Gastrocnemius medialis (tissue), 4 donors: Measurements from ENCODE around the gene NFAM1. TPM values are rescaled to one million over a fixed set of nuclear protein-coding genes. Genes with fewer than 3 reads are reported as not detected.

ENCODE experiments used
- ATAC-seq, 2 donors: fragments of 150-250 bp; one replicate each; pipeline ENCODE4 v1.9.1; 2016
- DNase-seq, 2 donors: peaks; one replicate each; pipeline ENCODE4 v3.0.0-alpha.2; 2019
- H3K27ac ChIP-seq, 4 donors: fragments of 200-600 bp; sonication (generic); 1 replicate in 1 of 4; 2 replicates in 3 of 4; pipeline ENCODE4 v1.5.1; 2016 to 2018; ENCODE audit warnings: mild to moderate bottlenecking in 2 of 4, moderate library complexity in 1 of 4
- H3K27me3 ChIP-seq, 3 donors: fragments of 200-600 bp; sonication (generic) in 2 of 3; 1 replicate in 1 of 3; 2 replicates in 2 of 3; pipeline versions ENCODE4 v1.5.1 to v1.6.0; 2016 to 2019; ENCODE audit warnings: mild to moderate bottlenecking in 1 of 3, moderate library complexity in 1 of 3
- H3K36me3 ChIP-seq, 2 donors: fragments of 200-600 bp; sonication (generic) in 1 of 2; one replicate each; pipeline ENCODE4 v1.5.1; 2017 to 2018
- H3K4me1 ChIP-seq, 2 donors: fragments of 200-600 bp; sonication (generic) in 1 of 2; one replicate each; pipeline ENCODE4 v1.5.1; 2016 to 2017; ENCODE audit warnings: mild to moderate bottlenecking in 2 of 2
- H3K4me3 ChIP-seq, 4 donors: fragments of 200-600 bp; sonication (generic) in 3 of 4; 1 replicate in 1 of 4; 2 replicates in 3 of 4; pipeline ENCODE4 v1.5.1; 2016 to 2019; ENCODE audit warnings: mild to moderate bottlenecking in 2 of 4
- H3K9me3 ChIP-seq, 3 donors: fragments of 200-600 bp; sonication (generic) in 2 of 3; 1 replicate in 1 of 3; 2 replicates in 2 of 3; pipeline ENCODE4 v1.5.1; 2016 to 2019
- POLR2A ChIP-seq, 2 donors: fragments of 450-650 bp; IDR thresholded peaks; one replicate each; pipeline ENCODE4 v1.6.1; 2017; ENCODE audit warnings: antibody characterized with exemption in 2 of 2, mild to moderate bottlenecking in 2 of 2, moderate library complexity in 2 of 2
- in situ Hi-C, 4 donors: fragments of 200-750 bp; cut with MboI; loops; one replicate each; pipeline versions ENCODE4 v1.15.0 to v1.8.0; 2017; ENCODE audit warnings: low sequenced_read_pairs in 4 of 4
- intact Hi-C: fragments of 100-400 bp; cut with DNase I; formaldehyde crosslinking; loops from one replicate; pipeline ENCODE4 v1.15.1; 2023; ENCODE audit warnings: low total_unique reads
- total RNA-seq, 4 donors: library from RNA; depleted of rRNA; stranded (reverse); fragments of >200 nt; gene quantifications; one replicate each; pipeline versions ENCODE4 v1.1.0 to v1.2.3, GENCODE V29; 2016
- TF ChIP-seq, protein P1 (sequence below), 5 experiments: fragments of 450-650 bp in 3 of 5; fragments of 200-600 bp in 2 of 5; sonication (generic) in 2 of 5; IDR thresholded peaks in 4 of 5; conservative IDR thresholded peaks in 1 of 5; 1 replicate in 4 of 5; 2 replicates in 1 of 5; pipeline ENCODE4 v1.5.1; 2016 to 2019; ENCODE audit warnings: antibody characterized with exemption in 5 of 5, mild to moderate bottlenecking in 3 of 5, moderate library complexity in 3 of 5

NFAM1 gene
- total RNA-seq, 4 donors from 2014 or later = 0.20 to 0.59 (median 0.58) TPM; not detected in 1

GRCh38 chr22:42428760-42429159, 3.4 kb downstream of the NFAM1 start:
- TF ChIP-seq, protein P1, sequence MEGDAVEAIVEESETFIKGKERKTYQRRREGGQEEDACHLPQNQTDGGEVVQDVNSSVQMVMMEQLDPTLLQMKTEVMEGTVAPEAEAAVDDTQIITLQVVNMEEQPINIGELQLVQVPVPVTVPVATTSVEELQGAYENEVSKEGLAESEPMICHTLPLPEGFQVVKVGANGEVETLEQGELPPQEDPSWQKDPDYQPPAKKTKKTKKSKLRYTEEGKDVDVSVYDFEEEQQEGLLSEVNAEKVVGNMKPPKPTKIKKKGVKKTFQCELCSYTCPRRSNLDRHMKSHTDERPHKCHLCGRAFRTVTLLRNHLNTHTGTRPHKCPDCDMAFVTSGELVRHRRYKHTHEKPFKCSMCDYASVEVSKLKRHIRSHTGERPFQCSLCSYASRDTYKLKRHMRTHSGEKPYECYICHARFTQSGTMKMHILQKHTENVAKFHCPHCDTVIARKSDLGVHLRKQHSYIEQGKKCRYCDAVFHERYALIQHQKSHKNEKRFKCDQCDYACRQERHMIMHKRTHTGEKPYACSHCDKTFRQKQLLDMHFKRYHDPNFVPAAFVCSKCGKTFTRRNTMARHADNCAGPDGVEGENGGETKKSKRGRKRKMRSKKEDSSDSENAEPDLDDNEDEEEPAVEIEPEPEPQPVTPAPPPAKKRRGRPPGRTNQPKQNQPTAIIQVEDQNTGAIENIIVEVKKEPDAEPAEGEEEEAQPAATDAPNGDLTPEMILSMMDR (IDR thresholded peaks at IDR 0.05 in 4 of 5, conservative IDR thresholded peaks at IDR 0.05 in 1 of 5) = no peak
- no peak for TF ChIP-seq POLR2A (IDR thresholded peaks at IDR 0.05)
- Histone ChIP-seq H3K4me1 (no peaks in the 10 kb centered on the region), H3K36me3 (no peaks in the 10 kb centered on the region), H3K27ac (no peak overlapping the region), H3K4me3 (no peak overlapping the region), H3K9me3 (no peaks in the 10 kb centered on the region), H3K27me3 (peaks cover 11 to 20% (median 19%) of the 10 kb centered on the region in 3 donors)
- DNase-seq = no peak
- intact Hi-C loops = no loop called here
- in situ Hi-C loops = loop anchor here in 3 of 4 donors (25.0 kb wide), 3 partner anchors 266 to 466 kb away; partner anchors contain the start of genes SEPTIN3 (in 2 of the 3), SMIM45 (in 2 of the 3), NDUFA6 (in 1 of the 3) and SMDT1 (in 1 of the 3)
- no peak for ATAC-seq

- Histone ChIP-seq H3K4me3 (no peak overlapping the region), H3K9me3 (no peaks in the 10 kb centered on the region), H3K4me1 (no peaks in the 10 kb centered on the region), H3K27ac (no peak overlapping the region), H3K36me3 (no peaks in the 10 kb centered on the region), H3K27me3 (peaks cover 11 to 21% (median 15%) of the 10 kb centered on the region in 3 donors)
- in situ Hi-C loops = loop anchor here in 3 of 4 donors (25.0 kb wide), 3 partner anchors 266 to 466 kb away; partner anchors contain the start of genes SEPTIN3 (in 2 of the 3), SMIM45 (in 2 of the 3), NDUFA6 (in 1 of the 3) and SMDT1 (in 1 of the 3)
- no peak for ATAC-seq
- DNase-seq = no peak
- TF ChIP-seq, protein P1 (IDR thresholded peaks at IDR 0.05 in 4 of 5, conservative IDR thresholded peaks at IDR 0.05 in 1 of 5) = no peak
- no peak for TF ChIP-seq POLR2A (IDR thresholded peaks at IDR 0.05)
- intact Hi-C loops = no loop called here
These were observed 4.2 kb downstream of the NFAM1 start for GRCh38 chr22:42428025-42428424.

GRCh38 chr22:42427167-42427566, 5.0 kb downstream of the NFAM1 start:
- peaks cover 11 to 18% (median 11%) of the 10 kb centered on the region in 3 donors for H3K27me3 ChIP-seq
- in situ Hi-C loops = loop anchor here in 3 of 4 donors (25.0 kb wide), 3 partner anchors 265 to 465 kb away; partner anchors contain the start of genes SEPTIN3 (in 2 of the 3), SMIM45 (in 2 of the 3), NDUFA6 (in 1 of the 3) and SMDT1 (in 1 of the 3)

GRCh38 chr22:42425989-42426355, 6.2 kb downstream of the NFAM1 start:
- peaks cover 0 to 8% (median 2%) of the 10 kb centered on the region in 3 donors for H3K27me3 ChIP-seq
- no peak for ATAC-seq
- intact Hi-C loops = no loop called here
- H3K4me1 ChIP-seq = no peaks in the 10 kb centered on the region
- in situ Hi-C loops = loop anchor here in 3 of 4 donors (25.0 kb wide), 3 partner anchors 264 to 464 kb away; partner anchors contain the start of genes SEPTIN3 (in 2 of the 3), SMIM45 (in 2 of the 3), NDUFA6 (in 1 of the 3) and SMDT1 (in 1 of the 3)
- TF ChIP-seq, protein P1 (IDR thresholded peaks at IDR 0.05 in 4 of 5, conservative IDR thresholded peaks at IDR 0.05 in 1 of 5) = no peak
- TF ChIP-seq POLR2A (IDR thresholded peaks at IDR 0.05) = no peak
- H3K27ac ChIP-seq = no peak overlapping the region
- H3K4me3 ChIP-seq = no peak overlapping the region
- H3K9me3 ChIP-seq = no peaks in the 10 kb centered on the region
- DNase-seq = no peak
- H3K36me3 ChIP-seq = no peaks in the 10 kb centered on the region

More at GRCh38 chr22:42427167-42427566, 5.0 kb downstream of the NFAM1 start:
- Histone ChIP-seq H3K36me3 (no peaks in the 10 kb centered on the region), H3K9me3 (no peaks in the 10 kb centered on the region), H3K4me1 (no peaks in the 10 kb centered on the region), H3K27ac (no peak overlapping the region), H3K4me3 (no peak overlapping the region)
- ATAC-seq (no peak), DNase-seq (no peak)
- TF ChIP-seq POLR2A (IDR thresholded peaks at IDR 0.05) = no peak
- TF ChIP-seq, protein P1 (IDR thresholded peaks at IDR 0.05 in 4 of 5, conservative IDR thresholded peaks at IDR 0.05 in 1 of 5) = no peak
- intact Hi-C loops = no loop called here
